ENCODE data around the gene WDFY4. TPM values are rescaled to one million over a fixed set of nuclear protein-coding genes. Genes with fewer than 3 reads are reported as not detected.

The WDFY4 gene
- total RNA-seq, 1 experiment from 2014 or later, result 0.22 TPM

GRCh38 chr10:48978318-48978717 lies 293.6 kb downstream of the WDFY4 start:
- no peak overlapping the region for H3K27ac ChIP-seq (ENCODE audit: low read depth, low read length)
- no peaks in the 10 kb centered on the region for H4K20me1 ChIP-seq (ENCODE audit: insufficient read depth)
- no peak overlapping the region for H2AFZ ChIP-seq (ENCODE audit: low read depth, low read length, poor library complexity, severe bottlenecking)
- no TSS peak for BruUV-seq (replicated peaks)
- no peak for DNase-seq (ENCODE audit: low read depth, low spot score)
- ChIA-PET CTCF (no interaction called here), POLR2A (no interaction called here), RAD21 (ENCODE audit: low non-redundant PET in 1 of 2, low total read pairs in 2 of 2, uncharacterized antibody in 2 of 2, unreplicated experiment in 2 of 2) (no interaction called here)
- H3K9ac ChIP-seq (ENCODE audit: low read length), result no peak overlapping the region
- H3K4me3 ChIP-seq (replicated peaks in 1 of 2; ENCODE audit: low read depth in 1 of 2, low read length in 2 of 2), result no peak overlapping the region
- ATAC-seq, result no peak
- no peaks in the 10 kb centered on the region for H3K9me2 ChIP-seq (ENCODE audit: insufficient read depth)
- no peak for TF ChIP-seq POLR2A (IDR thresholded peaks at IDR 0.05; ENCODE audit: borderline replicate concordance, extremely low read depth, insufficient read depth, insufficient read length)
- TF ChIP-seq POLR2AphosphoS5 (IDR thresholded peaks at IDR 0.05; ENCODE audit: low read depth, low read length), result no peak
- TF ChIP-seq SIN3A (IDR thresholded peaks at IDR 0.05; ENCODE audit: low read depth), result no peak
- TF ChIP-seq SRF (IDR thresholded peaks at IDR 0.05; ENCODE audit: low read depth), result no peak
- TF ChIP-seq EZH2 (IDR thresholded peaks at IDR 0.05), result no peak
- TF ChIP-seq ZNF274 (IDR thresholded peaks at IDR 0.05; ENCODE audit: low read depth, low read length), result no peak
- no peak for TF ChIP-seq REST (IDR thresholded peaks at IDR 0.05; ENCODE audit: low read depth)
- TF ChIP-seq JUND (IDR thresholded peaks at IDR 0.05), result no peak
- TF ChIP-seq SP1 (IDR thresholded peaks at IDR 0.05; ENCODE audit: low read depth), result no peak
- no peak for TF ChIP-seq FOSL1 (IDR thresholded peaks at IDR 0.05; ENCODE audit: low read depth)
- H3K9me3 ChIP-seq (ENCODE audit: control insufficient read depth in 1 of 2, insufficient read depth in 1 of 2, low read depth in 1 of 2, low read length in 2 of 2), result no peaks in the 10 kb centered on the region
- no peak overlapping the region for H3K4me2 ChIP-seq (ENCODE audit: low read length)
- intact Hi-C loops (cut with micrococcal nuclease), result loop anchor here (5.0 kb wide), 1 partner anchor 316 kb away; no protein-coding TSS in a partner anchor
- no peaks in the 10 kb centered on the region for H3K4me1 ChIP-seq (ENCODE audit: control insufficient read depth in 1 of 2, insufficient read depth in 2 of 2, low read length in 2 of 2)
- peaks cover under 1% of the 10 kb centered on the region; the same call in 1 of the 2 replicates for H3K27me3 ChIP-seq (ENCODE audit: insufficient read depth, low read length)
- no peaks in the 10 kb centered on the region for H3K79me2 ChIP-seq (ENCODE audit: insufficient read depth, low read length)
- no peaks in the 10 kb centered on the region for H3K36me3 ChIP-seq (ENCODE audit: control insufficient read depth in 1 of 2, insufficient read depth in 2 of 2, low read length in 2 of 2)
